ENCODE results near the gene DAP3. TPM values are rescaled to one million over a fixed set of nuclear protein-coding genes. Genes with fewer than 3 reads are reported as not detected.
A peak's percentile ranks its signal among the peaks of the same experiment; 100 is the strongest.

DAP3 gene
- total RNA-seq, 2 donors from 2014 or later = 107 to 112 TPM

DNA sequence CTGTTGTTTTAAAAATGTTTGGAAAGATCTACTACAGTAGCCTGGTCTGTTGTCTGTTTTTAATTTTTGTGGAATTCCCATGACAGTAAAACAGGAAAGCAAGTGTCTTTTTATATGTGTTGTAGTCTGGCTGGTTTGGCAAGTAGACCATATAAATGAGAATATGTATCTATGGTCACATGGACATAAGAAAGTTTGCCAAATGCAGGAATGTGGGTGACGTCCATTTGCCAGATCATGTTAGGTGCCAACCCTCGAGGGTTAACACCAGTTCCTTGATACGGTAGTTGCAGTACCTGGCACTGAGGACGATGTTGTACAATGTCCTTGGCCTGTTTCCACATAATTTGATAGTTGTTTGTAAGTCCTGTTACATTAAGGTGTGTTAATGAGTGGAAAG lies 6.2 kb downstream of the DAP3 start:
- no peak overlapping the region for H3K4me3 ChIP-seq (ENCODE audit: low read length)
- H3K36me3 ChIP-seq (ENCODE audit: control insufficient read depth, insufficient read depth, low read length) = peaks cover 66% of the 10 kb centered on the region
- 95 to 100% methylated on average over 4 of the region's 4 CpGs for WGBS, 2 experiments (ENCODE audit: insufficient coverage in 1 of 2, insufficient read length in 1 of 2)
- H3K4me1 Mint-ChIP-seq = peaks cover 10% of the 10 kb centered on the region
- no peak overlapping the region for H3K4me3 Mint-ChIP-seq
- peaks cover 90% of the 10 kb centered on the region for H3K36me3 Mint-ChIP-seq (ENCODE audit: low read depth)
- no peak for DNase-seq
- TF ChIP-seq, protein P1, sequence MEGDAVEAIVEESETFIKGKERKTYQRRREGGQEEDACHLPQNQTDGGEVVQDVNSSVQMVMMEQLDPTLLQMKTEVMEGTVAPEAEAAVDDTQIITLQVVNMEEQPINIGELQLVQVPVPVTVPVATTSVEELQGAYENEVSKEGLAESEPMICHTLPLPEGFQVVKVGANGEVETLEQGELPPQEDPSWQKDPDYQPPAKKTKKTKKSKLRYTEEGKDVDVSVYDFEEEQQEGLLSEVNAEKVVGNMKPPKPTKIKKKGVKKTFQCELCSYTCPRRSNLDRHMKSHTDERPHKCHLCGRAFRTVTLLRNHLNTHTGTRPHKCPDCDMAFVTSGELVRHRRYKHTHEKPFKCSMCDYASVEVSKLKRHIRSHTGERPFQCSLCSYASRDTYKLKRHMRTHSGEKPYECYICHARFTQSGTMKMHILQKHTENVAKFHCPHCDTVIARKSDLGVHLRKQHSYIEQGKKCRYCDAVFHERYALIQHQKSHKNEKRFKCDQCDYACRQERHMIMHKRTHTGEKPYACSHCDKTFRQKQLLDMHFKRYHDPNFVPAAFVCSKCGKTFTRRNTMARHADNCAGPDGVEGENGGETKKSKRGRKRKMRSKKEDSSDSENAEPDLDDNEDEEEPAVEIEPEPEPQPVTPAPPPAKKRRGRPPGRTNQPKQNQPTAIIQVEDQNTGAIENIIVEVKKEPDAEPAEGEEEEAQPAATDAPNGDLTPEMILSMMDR (conservative IDR thresholded peaks at IDR 0.05) = no peak
- no peak overlapping the region for H3K27ac Mint-ChIP-seq
- H3K27me3 ChIP-seq (ENCODE audit: control insufficient read depth, insufficient read depth, low read length, poor library complexity, severe bottlenecking) = no peaks in the 10 kb centered on the region
- no peaks in the 10 kb centered on the region for H3K27me3 Mint-ChIP-seq (ENCODE audit: insufficient read depth)
- H3K27ac ChIP-seq (ENCODE audit: low read depth, low read length) = no peak overlapping the region
- H3K9me3 ChIP-seq (ENCODE audit: control insufficient read depth, low read length) = peaks cover 80% of the 10 kb centered on the region
- H3K9me3 Mint-ChIP-seq = peaks cover 80% of the 10 kb centered on the region
- no peaks in the 10 kb centered on the region for H3K4me1 ChIP-seq (ENCODE audit: control insufficient read depth, insufficient read depth, low read length)
- no peak overlapping the region for H3K9ac ChIP-seq (ENCODE audit: extremely low read depth, low read length, poor library complexity, severe bottlenecking)

DNA sequence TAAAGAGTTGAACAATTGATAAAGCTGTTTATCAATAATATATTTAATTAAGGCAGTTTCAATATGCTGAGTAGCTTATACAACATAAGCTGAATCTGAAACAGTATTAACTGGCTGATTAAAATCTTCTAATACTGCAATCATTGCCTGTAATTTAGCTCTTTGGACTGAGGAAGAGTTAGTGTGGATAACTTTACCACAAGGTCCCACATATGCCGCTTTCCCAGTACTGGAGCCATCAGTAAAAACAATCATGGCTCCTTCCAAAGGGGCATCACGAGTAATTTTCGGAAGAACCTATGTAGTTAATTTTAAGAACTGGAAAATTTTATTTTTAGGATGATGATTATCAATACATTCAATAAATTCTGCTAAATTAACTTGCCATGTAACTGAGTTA lies 6.7 kb downstream of the DAP3 start:
- Mint-ChIP-seq H3K9me3 (peaks cover 78% of the 10 kb centered on the region), H3K27ac (no peak overlapping the region), H3K27me3 (ENCODE audit: insufficient read depth) (no peaks in the 10 kb centered on the region), H3K36me3 (ENCODE audit: low read depth) (peaks cover 88% of the 10 kb centered on the region), H3K4me1 (peaks cover 10% of the 10 kb centered on the region), H3K4me3 (no peak overlapping the region)
- Histone ChIP-seq H3K27me3 (ENCODE audit: control insufficient read depth, insufficient read depth, low read length, poor library complexity, severe bottlenecking) (no peaks in the 10 kb centered on the region), H3K4me3 (ENCODE audit: low read length) (no peak overlapping the region), H3K36me3 (ENCODE audit: control insufficient read depth, insufficient read depth, low read length) (peaks cover 63% of the 10 kb centered on the region), H3K9ac (ENCODE audit: extremely low read depth, low read length, poor library complexity, severe bottlenecking) (no peak overlapping the region), H3K27ac (ENCODE audit: low read depth, low read length) (no peak overlapping the region), H3K9me3 (ENCODE audit: control insufficient read depth, low read length) (peaks cover 78% of the 10 kb centered on the region), H3K4me1 (ENCODE audit: control insufficient read depth, insufficient read depth, low read length) (no peaks in the 10 kb centered on the region)
- no peak for DNase-seq
- 90 to 94% methylated on average over 1 to 3 of the region's 3 CpGs for WGBS, 2 experiments (ENCODE audit: insufficient coverage in 1 of 2, insufficient read length in 1 of 2)
- TF ChIP-seq, protein P1 (conservative IDR thresholded peaks at IDR 0.05) = no peak

DNA sequence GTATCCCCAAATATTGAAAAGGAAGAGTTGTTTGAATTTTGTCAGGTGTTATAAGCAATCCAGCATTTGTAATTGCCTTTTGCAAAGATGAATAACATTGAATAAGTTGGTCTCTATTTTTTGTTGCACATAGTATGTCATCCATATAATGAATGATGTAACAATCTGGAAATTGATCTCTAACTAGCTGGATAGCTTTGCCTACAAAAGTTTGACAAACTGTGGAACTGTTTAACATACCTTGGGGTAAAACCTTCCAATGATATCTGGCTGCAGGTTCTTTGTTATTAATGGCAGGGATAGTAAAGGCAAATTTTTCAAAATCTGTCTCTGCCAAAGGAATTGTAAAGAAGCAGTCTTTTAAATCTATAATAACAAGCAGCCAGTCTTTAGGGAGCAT lies 7.6 kb downstream of the DAP3 start:
- Mint-ChIP-seq H3K9me3 (peaks cover 69% of the 10 kb centered on the region), H3K4me1 (peaks cover 10% of the 10 kb centered on the region), H3K4me3 (no peak overlapping the region), H3K27ac (no peak overlapping the region), H3K27me3 (ENCODE audit: insufficient read depth) (no peaks in the 10 kb centered on the region), H3K36me3 (ENCODE audit: low read depth) (peaks cover 79% of the 10 kb centered on the region)
- no peaks in the 10 kb centered on the region for H3K4me1 ChIP-seq (ENCODE audit: control insufficient read depth, insufficient read depth, low read length)
- no peak overlapping the region for H3K27ac ChIP-seq (ENCODE audit: low read depth, low read length)
- peaks cover 54% of the 10 kb centered on the region for H3K36me3 ChIP-seq (ENCODE audit: control insufficient read depth, insufficient read depth, low read length)
- TF ChIP-seq, protein P1 (conservative IDR thresholded peaks at IDR 0.05) = no peak
- H3K4me3 ChIP-seq (ENCODE audit: low read length) = peak overlapping the region; percentile 20
- no peak for DNase-seq
- no peaks in the 10 kb centered on the region for H3K27me3 ChIP-seq (ENCODE audit: control insufficient read depth, insufficient read depth, low read length, poor library complexity, severe bottlenecking)
- peaks cover 69% of the 10 kb centered on the region for H3K9me3 ChIP-seq (ENCODE audit: control insufficient read depth, low read length)
- H3K9ac ChIP-seq (ENCODE audit: extremely low read depth, low read length, poor library complexity, severe bottlenecking) = no peak overlapping the region
